GM21825 (cell line): Measurements from ENCODE around the gene PGM2.
"Not testable (repeated sequence)": the region's sequence is repeated elsewhere in the genome, so short reads cannot be mapped to it uniquely, and the experiment has no call there.

ENCODE experiments used
- ATAC-seq: cut with Tn5 transposase; IDR thresholded peaks from one replicate; pipeline ENCODE4 v1.9.1; 2021; ENCODE audit warnings: mild to moderate bottlenecking, moderate library complexity; ENCODE audit not compliant: unreplicated experiment

Gene PGM2

DNA sequence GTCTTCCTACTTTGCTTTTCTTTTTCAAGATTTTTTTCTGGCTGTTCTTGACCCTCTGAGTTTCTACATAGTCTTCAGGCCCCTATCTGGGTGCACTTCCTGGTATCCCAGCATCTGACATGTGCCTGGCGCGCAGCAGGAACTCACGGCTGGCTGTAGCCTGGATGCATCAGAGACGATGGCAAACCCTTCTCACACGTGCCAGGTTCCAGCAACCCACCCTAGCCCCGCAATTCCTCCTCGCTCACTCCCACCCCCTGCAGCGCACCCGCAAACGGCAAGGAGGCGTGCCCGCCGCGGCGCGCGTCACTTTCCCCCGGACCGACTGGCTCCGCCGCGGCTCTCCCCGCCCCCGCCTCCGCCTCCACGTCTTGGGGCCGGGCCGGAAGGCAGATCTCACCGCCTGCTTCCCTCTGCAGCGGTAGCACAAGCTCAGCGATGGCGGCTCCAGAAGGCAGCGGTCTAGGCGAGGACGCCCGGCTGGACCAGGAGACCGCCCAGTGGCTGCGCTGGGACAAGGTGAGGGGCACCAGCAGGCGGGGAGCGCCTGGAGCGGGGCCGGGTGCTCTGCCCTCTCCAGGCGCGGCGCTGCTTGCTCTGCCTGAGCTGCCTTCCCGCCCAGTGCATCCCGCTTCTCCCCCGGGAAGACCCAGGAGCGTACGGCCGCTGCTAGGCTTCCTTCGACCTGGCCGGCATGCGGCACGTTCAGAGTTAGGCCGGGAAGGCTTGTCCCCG is at the start of gene PGM2:
Gene PGM2, plus strand, starts transcription at position 392 of the 735 bp plus-strand sequence. Its CDS starts 47 bp downstream, at position 439.
- peak; percentile 97 for ATAC-seq

DNA sequence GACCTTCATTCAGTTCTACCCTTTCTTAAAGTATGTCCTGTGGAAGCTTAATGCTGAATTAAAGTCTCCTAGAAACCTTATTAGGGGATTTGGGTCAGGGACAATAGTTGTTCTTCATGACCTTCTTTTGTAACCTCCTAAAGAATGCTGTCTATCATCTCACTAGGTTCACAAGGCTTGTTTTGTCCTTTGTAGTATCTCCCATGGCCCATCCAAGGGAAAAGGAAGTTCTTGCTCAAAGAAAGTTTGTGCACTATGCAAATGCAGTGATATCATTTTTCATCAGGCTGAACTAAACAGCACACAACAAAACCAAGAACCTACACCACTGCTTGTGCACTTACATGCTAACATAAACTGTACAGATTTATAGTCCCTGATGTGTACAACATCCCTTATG is 46.6 kb upstream of the PGM2 start:
- no peak for ATAC-seq

DNA sequence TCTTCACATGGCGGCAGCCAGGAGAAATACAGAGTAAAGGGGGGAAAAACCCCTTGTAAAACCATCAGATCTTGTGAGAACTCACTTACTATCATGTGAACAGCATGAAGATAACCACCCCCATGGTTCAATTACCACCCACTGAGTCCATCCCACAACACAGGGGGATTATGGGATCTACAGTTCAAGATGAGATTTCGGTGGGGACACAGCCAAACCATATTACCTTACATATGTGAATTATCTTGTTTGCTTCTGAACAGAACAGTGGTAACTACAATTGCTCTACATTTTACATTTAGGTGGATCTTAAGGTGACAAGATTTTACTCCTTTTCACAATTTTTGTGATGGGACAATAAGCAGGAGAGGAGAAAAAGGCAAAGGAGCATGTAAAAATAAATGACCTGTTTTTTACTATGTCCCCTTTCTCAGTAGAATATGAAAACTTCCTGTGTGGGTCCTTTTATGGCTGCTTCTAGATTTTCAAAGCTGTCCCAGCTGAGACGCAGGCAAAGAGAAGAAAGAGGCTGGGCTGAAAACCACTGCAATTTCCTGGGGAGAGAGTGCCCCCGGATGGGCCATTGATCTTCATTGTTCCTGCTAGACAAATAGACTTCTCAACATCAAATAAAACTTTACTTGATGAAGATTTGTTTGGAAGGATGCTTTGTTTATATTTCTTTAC is 45.9 kb upstream of the PGM2 start:
- ATAC-seq: no peak

DNA sequence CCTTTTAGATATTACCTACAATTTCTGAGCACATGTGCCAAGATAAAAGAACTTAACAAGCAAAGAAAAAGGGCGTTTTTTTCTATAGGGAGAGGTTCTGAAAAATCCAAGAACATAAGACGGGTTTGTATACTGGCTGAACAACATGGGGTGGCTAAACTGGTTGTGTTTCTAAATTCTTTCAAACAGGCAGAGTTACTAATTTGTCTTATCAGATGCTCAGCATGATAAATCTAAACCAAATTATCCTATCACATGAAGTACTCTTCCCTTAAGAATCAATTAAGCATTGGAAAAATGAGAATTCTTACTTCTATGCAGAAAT is 45.4 kb upstream of the PGM2 start:
- no peak for ATAC-seq

DNA sequence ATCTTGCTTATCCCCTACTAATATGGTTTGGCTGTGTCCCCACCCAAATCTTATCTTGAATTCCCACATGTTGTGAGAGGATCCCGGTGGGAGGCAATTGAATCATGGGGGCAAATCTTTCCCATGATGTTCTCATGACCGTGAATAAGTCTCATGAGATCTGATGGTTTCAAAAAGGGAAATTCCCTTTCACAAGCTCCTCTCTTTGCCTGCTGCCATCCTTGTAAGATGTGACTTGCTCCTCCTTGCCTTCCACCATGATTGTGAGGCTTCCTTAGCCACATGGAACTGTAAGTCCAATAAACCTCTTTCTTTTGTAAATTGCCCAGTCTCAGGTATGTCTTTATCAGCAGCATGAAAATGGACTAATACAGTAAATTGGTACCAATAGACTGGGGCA is 40.2 kb upstream of the PGM2 start:
- ATAC-seq: not testable (repeated sequence)

DNA sequence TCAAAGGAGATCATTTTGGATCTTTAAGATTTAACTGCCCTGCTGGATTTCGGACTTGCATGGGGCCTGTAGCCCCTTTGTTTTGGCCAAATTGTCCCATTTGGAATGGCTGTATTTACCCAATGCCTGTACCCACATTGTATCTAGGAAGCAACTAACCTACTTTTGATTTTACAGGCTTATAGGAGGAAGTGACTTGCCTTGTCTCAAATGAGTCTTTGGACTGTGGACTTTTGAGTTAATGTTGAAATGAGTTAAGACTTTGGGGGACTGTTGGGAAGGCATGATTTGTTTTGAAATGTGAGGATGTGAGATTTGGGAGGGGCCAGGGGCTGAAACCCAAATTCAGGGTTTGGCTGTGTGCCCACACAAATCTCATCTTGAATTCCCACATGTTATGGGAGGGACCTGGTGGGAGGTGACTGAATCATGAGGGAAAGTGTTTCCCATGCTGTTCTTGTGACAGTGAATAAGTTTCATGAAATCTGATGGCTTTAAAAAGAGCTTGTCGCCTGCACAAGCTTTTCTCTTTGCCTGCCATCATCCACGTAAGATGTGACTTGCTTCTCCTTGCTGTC is 38.5 kb upstream of the PGM2 start:
- not testable (repeated sequence) for ATAC-seq

DNA sequence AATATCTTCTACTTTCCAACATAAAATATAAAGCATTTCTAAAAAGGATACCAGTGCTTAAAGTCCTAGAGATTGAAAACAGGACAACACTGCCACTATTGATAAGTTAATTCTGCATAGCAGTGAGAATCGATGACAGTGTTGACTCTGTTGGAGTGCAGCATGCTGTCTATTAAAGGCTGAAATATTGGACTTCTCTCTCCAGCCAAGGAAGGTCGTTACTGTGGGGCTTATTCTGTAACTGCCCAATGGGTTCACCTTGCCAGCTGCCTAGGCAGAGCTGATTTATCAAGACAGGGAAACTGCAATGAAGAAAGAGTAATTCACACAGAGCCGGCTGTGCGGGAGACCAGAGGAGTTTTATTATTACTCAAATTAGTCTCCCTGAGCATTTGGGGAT is 37.7 kb upstream of the PGM2 start:
- ATAC-seq: no peak

DNA sequence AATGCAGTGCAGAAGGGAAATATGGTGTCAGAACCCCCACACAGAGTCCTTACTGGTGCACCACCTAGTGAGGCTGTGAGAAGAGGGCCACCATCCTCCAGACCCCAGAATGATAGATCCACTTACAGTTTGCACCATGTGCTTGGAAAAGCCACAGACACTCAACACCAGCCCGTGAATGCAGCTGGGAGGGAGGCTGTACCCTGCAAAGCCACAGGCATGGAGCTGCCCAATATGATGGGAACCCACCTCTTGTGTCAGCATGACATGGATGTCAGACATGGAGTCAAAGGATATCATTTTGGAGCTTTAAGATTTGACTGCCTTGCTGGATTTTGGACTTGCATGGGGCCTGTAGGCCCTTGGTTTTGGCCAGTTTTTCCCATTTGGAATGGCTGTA is 34.2 kb upstream of the PGM2 start:
- ATAC-seq: no peak

DNA sequence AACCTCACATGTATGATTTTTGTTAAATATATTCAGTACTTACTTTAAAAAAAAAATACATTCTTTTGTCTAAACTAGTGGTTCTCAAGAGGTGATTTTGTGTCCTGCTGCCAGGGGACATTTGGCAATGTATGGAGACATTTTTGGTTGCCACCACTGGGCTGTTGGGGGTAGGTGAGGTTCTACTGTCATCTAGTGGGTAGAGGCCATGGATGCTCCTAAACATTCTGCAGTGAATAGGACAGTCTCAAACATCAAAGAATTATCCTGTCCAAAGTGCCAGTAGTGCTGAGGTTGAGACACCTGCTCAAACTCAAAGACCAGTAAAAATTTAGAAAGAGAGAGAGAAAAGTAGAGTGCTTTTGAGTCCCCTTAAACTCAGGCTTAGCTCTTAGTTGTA is 32.9 kb upstream of the PGM2 start:
- ATAC-seq: no peak

DNA sequence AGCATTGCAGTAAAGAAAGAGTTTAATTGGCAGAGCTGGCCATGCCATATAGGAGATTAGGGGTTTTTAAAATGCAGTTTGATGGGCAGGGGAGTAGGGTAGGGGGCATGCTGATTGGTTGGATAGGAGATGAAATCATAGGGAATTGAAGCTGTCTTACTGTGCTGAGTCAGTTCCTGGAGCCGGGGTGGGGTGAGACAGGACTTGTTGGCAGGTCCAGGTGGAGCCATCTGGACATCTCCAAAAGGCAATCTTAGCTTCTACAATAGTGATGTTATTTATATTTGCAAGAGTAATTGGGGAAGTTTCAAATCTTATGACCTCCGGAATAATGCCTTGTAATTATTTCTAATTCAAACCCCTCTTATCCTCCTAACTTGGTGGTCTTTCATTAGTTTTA is 32.4 kb upstream of the PGM2 start:
- no peak for ATAC-seq

DNA sequence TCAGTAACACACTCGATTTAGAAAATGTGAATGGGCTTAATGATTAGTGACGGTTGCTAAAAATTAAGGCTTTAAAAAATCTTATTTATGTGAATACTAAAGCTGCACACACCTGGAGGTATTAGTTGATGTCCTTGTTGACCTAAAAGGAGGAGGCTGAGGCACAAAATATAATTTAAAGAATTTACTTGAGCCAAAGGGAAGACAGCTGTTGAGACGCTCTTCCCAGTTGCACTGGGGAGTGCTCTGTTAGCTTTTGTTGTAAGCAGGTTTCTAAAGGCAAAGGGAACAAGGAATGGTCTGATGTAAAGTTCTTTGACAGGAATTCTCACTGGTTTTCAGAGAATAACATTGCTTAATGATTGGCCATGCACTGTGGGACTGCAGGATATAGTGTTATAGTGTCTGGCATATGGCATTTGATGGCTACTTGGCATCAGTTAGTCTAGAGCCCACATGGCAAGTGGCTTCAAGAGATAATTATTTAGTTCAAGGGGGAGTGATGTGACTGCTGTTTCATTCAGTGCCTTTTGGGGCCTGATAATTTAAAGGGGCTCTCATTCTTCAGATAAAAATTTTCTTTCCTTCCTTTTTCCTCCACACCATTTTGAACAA is 30.8 kb upstream of the PGM2 start:
- no peak for ATAC-seq

DNA sequence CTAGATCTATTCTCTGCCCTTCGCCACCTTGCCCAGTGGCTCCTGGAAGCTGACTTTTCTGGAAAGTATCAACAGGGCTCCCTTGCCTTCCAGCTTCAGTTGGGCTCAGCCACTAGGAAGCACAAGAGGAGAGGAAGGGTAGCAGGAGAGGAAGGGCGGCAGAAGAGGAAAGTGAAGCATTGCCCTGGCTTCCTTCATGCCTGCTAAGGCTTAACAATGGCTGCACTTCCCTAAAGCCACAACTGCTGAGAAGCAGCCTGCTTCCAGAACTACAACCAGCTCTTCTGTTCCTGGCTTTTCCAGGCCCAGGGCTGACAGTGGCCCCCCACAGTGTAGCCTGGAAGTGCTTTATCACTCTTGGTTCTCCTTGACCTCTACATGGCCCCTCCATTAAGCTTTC is 29.1 kb upstream of the PGM2 start:
- ATAC-seq: no peak

DNA sequence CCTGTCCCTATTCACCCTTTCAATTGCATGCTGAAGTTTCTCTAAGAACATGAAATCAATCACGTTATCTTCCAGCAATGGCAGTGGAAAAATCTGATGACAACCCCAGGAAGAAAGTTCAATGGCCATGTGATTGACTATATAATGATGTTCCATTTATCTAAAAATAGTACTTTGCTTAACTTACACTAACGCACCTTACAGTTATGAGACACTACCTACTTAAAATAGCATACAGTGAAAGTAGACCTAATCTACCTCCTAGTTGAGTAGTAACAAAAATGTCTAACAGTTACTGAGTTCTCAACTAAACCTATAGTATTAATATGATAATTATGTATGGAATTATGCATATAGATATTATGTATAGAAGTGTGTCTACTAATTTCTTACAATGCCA is 28.6 kb upstream of the PGM2 start:
- ATAC-seq: no peak

DNA sequence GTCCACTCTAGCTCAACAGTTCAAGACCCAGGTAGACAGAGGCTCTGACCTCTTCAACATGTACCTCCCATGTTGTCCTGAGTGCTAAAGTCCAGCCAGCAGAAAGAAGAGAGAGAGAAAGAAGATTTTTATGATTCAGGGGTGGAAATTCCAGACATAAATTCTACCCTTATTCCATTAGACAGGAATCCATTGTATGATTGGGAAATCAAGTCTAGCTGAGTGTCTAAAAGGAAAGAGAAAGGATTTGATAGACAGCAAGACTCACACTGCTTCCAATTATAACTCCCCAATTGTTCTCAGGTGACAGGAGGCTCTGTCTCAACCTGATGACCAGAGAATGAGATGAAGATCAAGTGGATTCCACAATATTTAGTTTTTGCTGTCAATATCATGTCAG is 27.9 kb upstream of the PGM2 start:
- no peak for ATAC-seq

DNA sequence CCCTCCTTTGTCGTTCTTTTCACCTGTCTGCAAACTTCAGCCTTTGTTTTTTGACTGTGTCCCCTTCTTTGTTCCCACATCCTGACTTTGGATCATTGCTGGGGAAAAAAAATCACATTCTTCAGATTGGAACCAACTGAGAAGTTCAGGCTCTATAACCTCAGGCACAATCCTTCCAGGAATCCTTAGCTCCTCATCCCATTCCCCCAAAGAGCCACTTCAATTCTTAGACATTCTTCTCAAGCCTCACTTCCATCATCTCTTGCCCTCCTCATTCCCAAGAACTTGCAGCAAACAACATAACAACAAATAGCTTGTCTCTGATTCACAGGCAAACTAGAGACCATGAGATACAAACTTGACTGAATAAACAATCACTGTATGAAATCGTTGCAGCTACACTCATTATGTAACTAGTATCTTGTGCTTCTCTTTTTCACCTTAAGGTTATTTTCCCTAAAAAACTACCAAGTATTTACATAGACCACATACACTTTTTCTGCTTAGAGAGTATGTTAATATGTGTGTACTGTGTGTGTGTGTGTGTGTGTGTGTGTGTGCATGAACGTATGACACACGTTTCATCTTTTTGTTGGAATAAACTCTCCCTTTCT is 26.4 kb upstream of the PGM2 start:
- ATAC-seq: no peak

DNA sequence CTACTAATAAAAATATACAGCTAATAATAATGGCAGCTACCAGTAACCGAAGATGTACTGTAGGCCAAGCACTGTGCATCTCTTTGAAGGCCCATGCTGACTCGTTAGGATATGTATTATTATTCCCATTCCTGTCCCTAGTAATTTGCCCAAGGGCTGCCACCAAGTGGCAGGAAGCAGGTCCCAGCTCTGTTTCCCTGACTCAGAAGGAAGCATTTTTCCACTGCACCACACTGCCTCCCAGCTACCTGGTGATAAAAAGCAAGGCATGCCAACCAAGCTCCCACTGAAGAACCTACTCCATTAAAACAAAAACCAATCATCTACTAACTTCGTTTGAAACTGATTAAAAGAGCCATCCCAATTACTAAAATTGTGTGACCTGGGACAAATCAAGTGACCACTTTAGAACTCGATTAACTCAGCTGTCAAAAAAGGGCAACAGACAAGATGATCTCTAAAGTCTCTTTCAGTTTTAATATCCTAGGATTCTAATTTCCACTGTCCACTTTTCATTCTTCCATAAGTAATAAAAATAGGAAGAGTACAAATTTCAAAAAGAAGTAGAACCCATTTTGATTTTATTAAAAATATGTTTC is 24.3 kb upstream of the PGM2 start:
- ATAC-seq: no peak

DNA sequence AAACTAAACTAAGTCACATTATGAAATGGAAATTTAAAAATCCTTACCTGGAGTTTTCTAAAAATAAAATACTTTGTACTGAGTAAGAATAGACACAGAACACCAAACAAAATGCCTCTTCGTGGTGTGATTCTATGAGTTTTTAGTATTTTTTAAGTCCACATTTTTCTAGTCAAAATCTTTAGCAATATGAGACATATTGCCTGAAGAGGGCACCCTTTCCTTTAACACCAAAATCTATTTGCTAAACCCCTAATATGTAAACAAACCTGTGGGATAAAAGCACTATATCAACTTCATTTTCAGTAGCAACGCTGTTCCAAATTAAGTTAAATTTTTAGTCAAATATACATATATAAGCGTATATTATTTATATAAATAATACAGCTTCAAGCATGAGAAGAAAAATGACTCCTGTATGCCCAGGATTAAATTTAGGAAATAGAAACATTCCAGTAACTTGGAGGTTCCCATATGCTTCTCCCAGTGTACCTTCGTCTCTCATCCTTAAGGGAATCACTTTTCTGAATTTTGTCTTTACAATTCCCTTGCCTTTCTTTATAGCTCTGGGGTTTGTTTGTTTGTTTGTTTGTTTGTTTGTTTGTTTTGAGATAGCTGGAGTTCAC is 23.0 kb upstream of the PGM2 start:
- no peak for ATAC-seq

DNA sequence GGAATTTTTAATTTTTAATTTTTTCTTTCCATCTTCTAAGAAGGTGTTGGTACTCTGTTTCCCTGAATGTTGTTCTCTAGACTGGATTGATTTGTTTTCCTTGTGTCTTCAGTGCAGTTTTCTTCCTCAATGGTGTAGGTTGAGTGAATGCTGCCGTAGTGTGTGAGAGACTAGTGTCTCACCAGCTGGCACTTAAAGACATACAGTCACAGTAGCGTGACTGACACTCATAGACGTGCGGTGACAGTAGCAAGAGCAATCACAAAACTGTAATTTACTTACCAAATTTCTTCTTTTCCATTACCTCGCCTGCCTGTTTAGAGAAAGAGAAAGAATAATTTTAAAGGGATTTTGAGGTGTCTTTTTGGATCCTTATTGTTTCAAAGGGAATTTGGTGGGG is 21.4 kb upstream of the PGM2 start:
- ATAC-seq: no peak

DNA sequence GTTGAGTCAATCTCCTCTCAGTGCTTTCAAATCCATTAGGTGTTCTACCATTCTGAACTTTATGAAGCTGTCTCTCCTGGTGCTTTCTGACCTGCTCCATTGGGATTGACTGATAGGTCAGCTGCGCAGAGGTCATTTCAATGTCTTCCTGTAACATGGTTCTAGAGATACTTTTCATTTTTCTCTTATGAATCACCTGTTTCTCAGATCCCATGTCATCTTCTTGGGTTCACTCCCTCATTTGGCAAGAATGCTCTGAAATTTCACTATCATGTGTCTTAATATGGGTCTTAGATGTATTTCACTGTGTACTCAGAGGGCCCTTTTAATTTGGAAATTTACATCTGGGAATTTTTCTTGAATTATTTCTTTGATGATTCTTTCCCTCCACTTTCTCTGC is 13.8 kb upstream of the PGM2 start:
- no peak for ATAC-seq

DNA sequence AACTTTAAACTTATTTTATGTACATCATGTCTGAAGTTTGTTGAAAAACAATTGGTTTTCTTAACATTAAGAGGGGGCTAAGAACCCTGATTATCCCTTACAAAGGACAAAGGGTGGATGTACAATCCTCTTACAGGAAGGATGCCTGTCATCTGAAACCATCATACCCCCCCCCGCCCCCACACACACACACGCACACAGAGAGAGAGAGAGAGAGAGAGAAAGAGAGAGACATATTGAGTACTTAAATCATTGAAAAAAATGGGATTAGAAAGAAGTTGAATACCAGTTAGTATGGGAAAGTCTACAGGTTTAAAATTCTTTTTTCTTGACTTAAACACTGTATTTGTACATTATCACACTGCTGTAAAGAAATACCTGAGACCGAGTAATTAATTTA is 10.9 kb upstream of the PGM2 start:
- no peak for ATAC-seq

DNA sequence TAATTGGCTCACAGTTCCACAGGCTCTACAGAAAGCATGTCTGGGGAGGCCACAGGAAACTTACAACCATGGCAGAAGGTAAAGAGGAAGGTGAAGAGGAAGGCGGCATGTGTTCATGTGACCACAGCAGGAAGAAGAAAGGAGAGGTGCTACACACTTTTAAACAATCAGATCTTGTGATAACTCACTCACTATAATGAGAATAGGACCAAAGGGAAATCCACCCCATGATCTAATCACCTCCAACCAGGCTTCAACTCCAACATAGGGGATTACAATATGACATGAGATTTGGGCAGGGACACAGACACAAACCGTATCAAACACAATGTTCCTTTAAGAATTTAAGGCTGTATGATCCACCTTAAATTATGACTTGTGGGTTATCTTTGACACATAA is 10.5 kb upstream of the PGM2 start:
- ATAC-seq: no peak
